ENCODE results near the gene MYOM1. TPM values are rescaled to one million over a fixed set of nuclear protein-coding genes. Genes with fewer than 3 reads are reported as not detected.

MYOM1 gene
- total RNA-seq, 2 experiments from 2014 or later, result 0.71 to 2.1 TPM

- ChIA-PET CTCF (interaction anchor here (0.8 kb wide), 1 partner anchor 97 kb away, joined by 3 read pairs; no protein-coding TSS in a partner anchor), POLR2A (no interaction called here)
- DNase-seq, result no peak
- peaks cover 7% of the 10 kb centered on the region for H3K4me1 Mint-ChIP-seq
- H3K27ac Mint-ChIP-seq, result no peak overlapping the region
- H3K27me3 Mint-ChIP-seq, result peaks cover 7% of the 10 kb centered on the region
- no peaks in the 10 kb centered on the region for H3K9me3 Mint-ChIP-seq
- no peaks in the 10 kb centered on the region for H3K36me3 Mint-ChIP-seq (ENCODE audit: low read depth)
- H3K4me3 Mint-ChIP-seq, result no peak overlapping the region
Observed at GRCh38 chr18:3148930-3149535, 70.7 kb downstream of the MYOM1 start.

DNA sequence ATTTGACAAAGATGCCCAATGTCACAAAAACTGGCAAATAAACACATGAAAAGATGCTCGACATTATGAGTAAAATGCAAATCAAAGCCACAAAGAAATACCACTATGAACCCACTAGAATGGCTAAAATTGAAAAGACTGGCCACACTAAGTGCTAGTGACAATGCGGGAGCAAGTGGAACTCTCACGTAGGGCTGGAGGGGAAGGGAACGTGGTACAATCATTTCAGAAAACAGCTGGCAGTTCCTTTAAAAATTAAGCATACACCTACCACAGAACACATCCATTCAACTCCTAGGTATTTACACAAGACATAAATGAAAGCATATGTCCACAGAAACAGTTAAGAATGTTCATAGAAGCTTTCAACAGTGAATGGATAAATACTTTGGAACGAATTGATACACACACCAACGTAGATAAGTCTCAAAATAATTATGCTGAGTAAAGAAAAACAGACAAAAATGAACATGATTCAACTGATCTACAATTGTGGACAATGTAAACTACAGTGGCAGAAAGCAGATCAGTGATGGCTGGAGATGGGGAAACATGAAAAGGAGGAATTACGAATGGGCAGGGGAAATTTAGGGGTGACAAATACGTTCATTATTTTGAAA lies 71.7 kb downstream of the MYOM1 start:
- no peak for DNase-seq
- POLR2A ChIA-PET, result no interaction called here
- Mint-ChIP-seq H3K4me3 (no peak overlapping the region), H3K27me3 (peaks cover 7% of the 10 kb centered on the region), H3K27ac (no peak overlapping the region), H3K36me3 (ENCODE audit: low read depth) (no peaks in the 10 kb centered on the region), H3K9me3 (peaks cover 4% of the 10 kb centered on the region), H3K4me1 (peaks cover 7% of the 10 kb centered on the region)
- CTCF ChIA-PET, result interaction anchor here (0.5 kb wide), 1 partner anchor 12 kb away, joined by 4 read pairs; no protein-coding TSS in a partner anchor

DNA sequence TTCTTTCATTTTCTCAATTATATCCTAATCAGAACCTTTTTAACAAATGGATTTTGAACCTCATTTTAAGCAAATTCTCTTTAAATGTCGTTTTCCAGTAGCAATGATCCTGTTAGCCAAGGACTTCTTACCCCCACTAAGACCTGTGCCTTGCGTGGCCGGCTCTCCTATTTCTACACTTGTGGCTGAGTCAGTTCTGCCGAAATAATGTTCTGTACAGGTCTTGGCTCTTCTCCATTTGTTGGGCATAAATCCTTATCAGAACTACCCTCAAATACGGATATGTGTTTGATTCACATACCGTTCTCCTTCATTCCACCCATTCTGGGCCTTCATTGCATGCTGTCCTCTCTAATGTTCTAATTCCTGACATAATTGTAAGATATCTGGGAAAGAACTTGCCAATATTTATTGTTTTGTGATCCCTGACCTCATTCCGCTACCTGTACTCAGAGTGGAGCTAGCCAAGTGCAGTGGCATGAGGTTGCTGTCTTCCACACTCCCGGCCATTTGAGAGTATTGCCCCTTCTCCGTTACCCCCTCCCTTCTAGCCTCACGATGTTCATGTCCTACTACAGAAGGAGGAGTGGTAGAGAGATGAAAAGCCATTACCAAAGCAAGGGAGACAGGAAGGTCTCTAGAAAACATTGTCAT lies 78.7 kb downstream of the MYOM1 start:
- DNase-seq, result no peak
- POLR2A ChIA-PET, result no interaction called here
- CTCF ChIA-PET, result interaction anchor here (0.5 to 0.7 kb wide), 2 partner anchors 33 to 147 kb away, joined by 3 to 4 read pairs; no protein-coding TSS in a partner anchor
- H3K9me3 Mint-ChIP-seq, result peaks cover 11% of the 10 kb centered on the region
- H3K36me3 Mint-ChIP-seq (ENCODE audit: low read depth), result no peaks in the 10 kb centered on the region
- H3K27me3 Mint-ChIP-seq, result peaks cover 3% of the 10 kb centered on the region
- H3K4me1 Mint-ChIP-seq, result no peaks in the 10 kb centered on the region
- no peak overlapping the region for H3K4me3 Mint-ChIP-seq
- no peak overlapping the region for H3K27ac Mint-ChIP-seq

GRCh38 chr18:3140342-3140741 lies 79.4 kb downstream of the MYOM1 start:
- no peak overlapping the region for H3K4me3 Mint-ChIP-seq
- peaks cover 11% of the 10 kb centered on the region for H3K9me3 Mint-ChIP-seq
- ChIA-PET CTCF (interaction anchor here (0.7 to 5.0 kb wide), 2 partner anchors 12 to 146 kb away, joined by 3 to 25 read pairs; no protein-coding TSS in a partner anchor), POLR2A (interaction anchor here (0.6 kb wide), 1 partner anchor 133 kb away, joined by 4 read pairs; no protein-coding TSS in a partner anchor)
- no peaks in the 10 kb centered on the region for H3K4me1 Mint-ChIP-seq
- H3K27me3 Mint-ChIP-seq, result peaks cover 3% of the 10 kb centered on the region
- no peak overlapping the region for H3K27ac Mint-ChIP-seq
- no peaks in the 10 kb centered on the region for H3K36me3 Mint-ChIP-seq (ENCODE audit: low read depth)
- no peak for DNase-seq

GRCh38 chr18:3139406-3139805 lies 80.4 kb downstream of the MYOM1 start:
- Mint-ChIP-seq H3K4me3 (no peak overlapping the region), H3K27ac (no peak overlapping the region), H3K36me3 (ENCODE audit: low read depth) (no peaks in the 10 kb centered on the region), H3K27me3 (peaks cover 3% of the 10 kb centered on the region), H3K9me3 (peaks cover 11% of the 10 kb centered on the region), H3K4me1 (no peaks in the 10 kb centered on the region)
- ChIA-PET POLR2A (interaction anchor here (0.6 kb wide), 1 partner anchor 132 kb away, joined by 4 read pairs; no protein-coding TSS in a partner anchor), CTCF (interaction anchor here (0.6 to 5.0 kb wide), 2 partner anchors 11 to 53 kb away, joined by 3 to 25 read pairs; no protein-coding TSS in a partner anchor)
- no peak for DNase-seq

- DNase-seq, result no peak
- no peak overlapping the region for H3K27ac Mint-ChIP-seq
- no peak overlapping the region for H3K4me3 Mint-ChIP-seq
- H3K4me1 Mint-ChIP-seq, result no peaks in the 10 kb centered on the region
- H3K36me3 Mint-ChIP-seq (ENCODE audit: low read depth), result no peaks in the 10 kb centered on the region
- POLR2A ChIA-PET, result no interaction called here
- H3K27me3 Mint-ChIP-seq, result peaks cover 3% of the 10 kb centered on the region
- H3K9me3 Mint-ChIP-seq, result peaks cover 10% of the 10 kb centered on the region
- CTCF ChIA-PET, result interaction anchor here (0.6 to 5.0 kb wide), 3 partner anchors 10 to 173 kb away, joined by 3 to 25 read pairs (median 4); no protein-coding TSS in a partner anchor
Observed at GRCh38 chr18:3138274-3138975, 81.3 kb downstream of the MYOM1 start.

DNA sequence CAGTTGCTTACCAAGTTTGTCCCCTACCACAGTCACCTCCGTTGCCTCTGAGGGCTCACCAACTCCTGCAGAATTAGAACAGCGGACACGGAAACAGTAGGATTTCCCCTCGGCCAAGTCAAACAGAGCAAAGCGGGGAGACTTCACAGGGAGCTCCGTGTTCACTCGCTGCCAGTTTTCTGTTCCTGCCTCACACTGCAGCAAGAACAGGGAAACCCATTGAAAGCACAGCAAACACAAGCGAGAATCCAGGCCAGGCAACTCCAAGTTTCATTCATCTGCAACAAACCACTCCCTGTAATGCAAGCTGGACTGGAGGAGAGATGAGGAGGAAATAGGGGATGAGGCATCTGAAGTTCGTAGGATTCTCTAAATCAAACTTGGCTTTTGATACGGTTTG lies 84.2 kb downstream of the MYOM1 start:
- H3K36me3 Mint-ChIP-seq (ENCODE audit: low read depth), result no peaks in the 10 kb centered on the region
- H3K9me3 Mint-ChIP-seq, result no peaks in the 10 kb centered on the region
- no peak for DNase-seq
- H3K27ac Mint-ChIP-seq, result no peak overlapping the region
- ChIA-PET CTCF (no interaction called here), POLR2A (no interaction called here)
- H3K4me3 Mint-ChIP-seq, result no peak overlapping the region
- H3K4me1 Mint-ChIP-seq, result no peaks in the 10 kb centered on the region
- peaks cover 3% of the 10 kb centered on the region for H3K27me3 Mint-ChIP-seq

- no peaks in the 10 kb centered on the region for H3K27me3 Mint-ChIP-seq
- H3K4me3 Mint-ChIP-seq, result no peak overlapping the region
- CTCF ChIA-PET, result no interaction called here
- POLR2A ChIA-PET, result no interaction called here
- no peak for DNase-seq
- peaks cover 9% of the 10 kb centered on the region for H3K4me1 Mint-ChIP-seq
- H3K27ac Mint-ChIP-seq, result no peak overlapping the region
- H3K9me3 Mint-ChIP-seq, result no peaks in the 10 kb centered on the region
- no peaks in the 10 kb centered on the region for H3K36me3 Mint-ChIP-seq (ENCODE audit: low read depth)
Observed at GRCh38 chr18:3132700-3133099, 87.1 kb downstream of the MYOM1 start.

DNA sequence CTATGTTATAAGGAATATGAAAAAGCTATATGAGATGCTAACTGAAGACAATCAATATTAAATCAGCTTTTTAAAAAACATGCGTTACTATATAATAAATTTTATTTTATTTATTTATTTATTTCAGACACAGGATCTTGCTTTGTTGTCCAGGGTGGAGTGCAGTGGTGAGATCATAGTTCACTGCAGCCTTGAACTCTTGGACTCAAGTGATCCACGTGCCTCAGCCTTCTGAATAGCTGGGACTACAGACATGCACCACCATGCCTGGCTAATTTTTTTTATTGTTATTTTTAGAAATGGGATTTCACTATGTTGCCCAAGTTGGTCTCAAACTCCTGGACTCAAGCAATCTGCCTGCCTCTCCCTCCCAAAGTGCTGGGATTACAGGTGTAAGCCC lies 89.4 kb downstream of the MYOM1 start:
- DNase-seq, result no peak
- Mint-ChIP-seq H3K4me3 (no peak overlapping the region), H3K27ac (no peak overlapping the region), H3K36me3 (ENCODE audit: low read depth) (no peaks in the 10 kb centered on the region), H3K27me3 (no peaks in the 10 kb centered on the region), H3K4me1 (peaks cover 9% of the 10 kb centered on the region), H3K9me3 (no peaks in the 10 kb centered on the region)
- POLR2A ChIA-PET, result no interaction called here
- CTCF ChIA-PET, result interaction anchor here (0.7 to 2.1 kb wide), 3 partner anchors 136 to 266 kb away, joined by 3 to 13 read pairs (median 5); no protein-coding TSS in a partner anchor

DNA sequence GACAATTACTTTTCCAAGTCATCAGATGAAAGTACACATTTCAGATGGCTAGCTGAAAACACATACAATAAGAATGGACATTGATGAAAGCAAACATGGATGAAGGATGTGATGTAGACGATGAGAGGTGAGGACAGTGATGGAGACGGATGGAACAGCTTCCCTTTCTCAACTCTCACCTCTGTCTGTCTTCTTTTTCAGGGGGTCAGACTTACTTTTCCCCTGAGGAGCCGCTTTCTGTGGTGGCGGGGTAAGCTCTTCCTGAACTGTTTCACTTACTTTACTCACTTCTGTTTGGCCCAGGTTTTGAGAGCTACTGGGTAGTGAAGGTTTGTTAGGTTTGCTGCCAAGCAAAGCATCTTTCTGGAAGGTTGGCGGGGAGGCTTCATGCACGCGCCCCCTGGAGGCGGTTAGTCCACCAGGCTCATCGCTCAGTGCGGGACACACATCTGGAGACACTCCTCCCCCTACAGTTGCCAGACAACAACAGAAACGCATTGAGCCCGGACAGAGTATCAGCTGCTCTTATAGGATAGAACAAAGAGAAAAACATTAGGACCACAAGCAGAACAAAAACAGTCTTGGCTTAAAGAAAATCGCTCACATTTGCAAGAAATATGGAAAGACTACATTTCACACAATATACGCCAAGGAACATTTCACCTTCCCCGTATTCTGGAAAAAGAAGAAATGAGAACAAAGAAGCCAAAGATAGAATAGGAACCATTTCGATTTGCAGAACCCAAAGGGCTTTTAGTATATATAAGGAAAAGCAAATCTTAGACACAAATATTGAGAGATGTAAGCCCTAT lies 90.5 kb downstream of the MYOM1 start:
- Mint-ChIP-seq H3K27ac (no peak overlapping the region), H3K9me3 (peaks cover 6% of the 10 kb centered on the region), H3K27me3 (no peaks in the 10 kb centered on the region), H3K4me1 (peaks cover 9% of the 10 kb centered on the region), H3K36me3 (ENCODE audit: low read depth) (peaks cover 2% of the 10 kb centered on the region), H3K4me3 (no peak overlapping the region)
- DNase-seq, result peak; percentile 87
- POLR2A ChIA-PET, result no interaction called here
- CTCF ChIA-PET, result interaction anchor here (0.6 to 3.2 kb wide), 24 partner anchors 9 to 349 kb away, joined by 3 to 25 read pairs (median 3); no protein-coding TSS in a partner anchor

GRCh38 chr18:3126457-3127097 lies 93.2 kb downstream of the MYOM1 start:
- H3K27ac Mint-ChIP-seq, result no peak overlapping the region
- POLR2A ChIA-PET, result no interaction called here

More at GRCh38 chr18:3126457-3127097, 93.2 kb downstream of the MYOM1 start:
- no peak overlapping the region for H3K4me3 Mint-ChIP-seq
- peaks cover 9% of the 10 kb centered on the region for H3K4me1 Mint-ChIP-seq
- H3K9me3 Mint-ChIP-seq, result peaks cover 6% of the 10 kb centered on the region
- CTCF ChIA-PET, result interaction anchor here (3.2 kb wide), 1 partner anchor 12 kb away, joined by 25 read pairs; no protein-coding TSS in a partner anchor
- DNase-seq, result no peak
- no peaks in the 10 kb centered on the region for H3K27me3 Mint-ChIP-seq
- peaks cover 2% of the 10 kb centered on the region for H3K36me3 Mint-ChIP-seq (ENCODE audit: low read depth)

Data from activated CD4-positive, alpha-beta T cell treated with anti-CD3 and anti-CD28 coated beads, Interleukin-2, amount 10 ng/mL, durations not matched to agents 7 days and 5 days (primary cell).